ENCODE data around the gene BACE2.

The BACE2 gene

GRCh38 chr21:41164981-41165655 lies 2.8 kb upstream of the BACE2 start:
- in situ Hi-C loops (cut with MboI; ENCODE audit: low pct_unique_long_range_greater_than_20kb, low sequenced_read_pairs, unreplicated experiment), result no loop called here
- DNase-seq (ENCODE audit: low spot score), result no peak
- no peak for TF ChIP-seq CTCF (IDR thresholded peaks at IDR 0.05; ENCODE audit: extremely low read depth, insufficient read depth, missing control alignments)

- no peak for DNase-seq (ENCODE audit: low spot score)
- in situ Hi-C loops (cut with MboI; ENCODE audit: low pct_unique_long_range_greater_than_20kb, low sequenced_read_pairs, unreplicated experiment), result no loop called here
- no peak for TF ChIP-seq CTCF (IDR thresholded peaks at IDR 0.05; ENCODE audit: extremely low read depth, insufficient read depth, missing control alignments)
These were observed 1.1 kb upstream of the BACE2 start for GRCh38 chr21:41166884-41167283.

DNA sequence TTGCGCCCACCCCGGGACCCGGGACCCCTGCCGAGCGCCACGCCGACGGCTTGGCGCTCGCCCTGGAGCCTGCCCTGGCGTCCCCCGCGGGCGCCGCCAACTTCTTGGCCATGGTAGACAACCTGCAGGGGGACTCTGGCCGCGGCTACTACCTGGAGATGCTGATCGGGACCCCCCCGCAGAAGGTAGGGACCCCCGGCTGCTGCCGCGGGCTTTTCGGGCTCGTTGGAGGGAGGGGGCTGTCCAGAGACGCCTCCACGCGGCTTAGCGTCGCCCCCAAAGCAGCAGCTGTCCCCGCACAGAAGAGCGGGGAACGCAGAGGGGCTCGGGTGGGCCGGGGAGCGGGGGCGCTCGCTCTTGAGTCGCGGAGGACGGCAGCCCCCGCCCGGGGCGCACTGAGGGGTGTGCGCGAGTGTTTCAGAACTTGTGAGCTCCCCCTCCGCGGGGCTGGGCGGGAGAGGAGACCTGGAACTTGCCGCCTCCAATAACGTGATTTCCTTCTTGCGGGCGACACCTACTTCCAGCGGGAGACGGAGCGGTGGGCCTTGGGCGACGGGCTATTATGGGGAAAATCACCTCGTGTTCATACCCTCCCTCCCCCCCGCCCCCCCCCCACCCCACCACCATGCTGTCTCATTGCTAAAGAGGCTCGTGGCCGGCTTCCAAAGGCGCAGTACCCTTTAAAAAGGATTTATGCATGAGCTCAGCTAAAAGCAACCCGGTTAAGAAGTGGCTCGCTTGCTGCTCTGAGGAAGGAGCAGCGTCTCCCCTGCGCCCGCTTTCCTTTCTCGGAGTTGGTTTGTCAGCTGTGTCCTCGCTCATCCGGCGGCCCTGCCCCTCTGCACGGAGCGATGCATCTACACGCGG lies 664 bp downstream of the BACE2 start:
- peak; percentile 38 for DNase-seq (ENCODE audit: low spot score)
- TF ChIP-seq CTCF (IDR thresholded peaks at IDR 0.05; ENCODE audit: extremely low read depth, insufficient read depth, missing control alignments), result no peak
- in situ Hi-C loops (cut with MboI; ENCODE audit: low pct_unique_long_range_greater_than_20kb, low sequenced_read_pairs, unreplicated experiment), result no loop called here

DNA sequence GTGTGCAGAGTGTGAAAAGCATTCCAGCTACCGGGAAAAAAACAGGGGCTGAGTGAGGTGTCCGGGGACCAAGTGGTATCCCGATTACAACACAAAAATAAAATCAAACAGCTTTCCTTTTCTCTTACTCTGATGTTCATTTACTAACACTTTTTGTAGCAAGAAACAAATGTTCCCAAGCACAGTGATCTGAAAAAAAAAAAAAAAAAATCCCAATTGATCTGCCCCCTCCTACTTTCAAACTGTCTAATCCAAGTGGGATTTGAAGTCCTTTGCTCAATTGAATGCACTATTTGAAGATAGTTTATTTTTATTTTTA lies 1.3 kb downstream of the BACE2 start:
- in situ Hi-C loops (cut with MboI; ENCODE audit: low pct_unique_long_range_greater_than_20kb, low sequenced_read_pairs, unreplicated experiment), result no loop called here
- DNase-seq (ENCODE audit: low spot score), result no peak
- TF ChIP-seq CTCF (IDR thresholded peaks at IDR 0.05; ENCODE audit: extremely low read depth, insufficient read depth, missing control alignments), result no peak

- DNase-seq (ENCODE audit: low spot score), result no peak
- in situ Hi-C loops (cut with MboI; ENCODE audit: low pct_unique_long_range_greater_than_20kb, low sequenced_read_pairs, unreplicated experiment), result no loop called here
- TF ChIP-seq CTCF (IDR thresholded peaks at IDR 0.05; ENCODE audit: extremely low read depth, insufficient read depth, missing control alignments), result no peak
These were observed 1.7 kb downstream of the BACE2 start for GRCh38 chr21:41169701-41170100.

DNA sequence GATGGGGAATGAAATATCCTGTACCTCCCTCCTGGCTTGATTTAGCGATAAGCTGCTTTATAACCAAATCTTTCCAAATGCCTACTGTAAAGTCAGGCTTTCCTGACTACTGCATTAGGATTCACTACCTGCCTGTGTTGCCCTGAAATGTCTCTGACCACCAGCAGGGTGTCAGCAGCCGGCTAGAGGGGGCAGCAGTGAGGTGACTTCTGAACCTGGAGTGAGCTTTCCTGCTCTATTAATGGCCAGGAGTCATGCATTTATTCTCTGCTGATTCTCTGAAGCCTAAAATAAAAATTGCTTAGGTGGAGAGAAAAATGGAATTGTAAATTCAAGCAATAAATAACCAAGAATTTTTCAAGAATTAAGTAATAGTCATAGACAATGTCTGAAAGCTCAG lies 2.5 kb downstream of the BACE2 start:
- in situ Hi-C loops (cut with MboI; ENCODE audit: low pct_unique_long_range_greater_than_20kb, low sequenced_read_pairs, unreplicated experiment), result no loop called here
- TF ChIP-seq CTCF (IDR thresholded peaks at IDR 0.05; ENCODE audit: extremely low read depth, insufficient read depth, missing control alignments), result peak; percentile 35
- DNase-seq (ENCODE audit: low spot score), result peak; percentile 55
